ENCODE results near the gene ZNF319. TPM values are rescaled to one million over a fixed set of nuclear protein-coding genes. Genes with fewer than 3 reads are reported as not detected.

Gene ZNF319
- total and polyA plus RNA-seq, 2 of the 13 experiments (the other 11 are each of a cell fraction or from before 2014, with no cell fraction given): 2.4 to 3.6 TPM

GRCh38 chr16:58025351-58026138 is 25.1 kb upstream of the ZNF319 start, which contains the start of gene MMP15 (continued):
- TF ChIP-seq DMTF1 (CRISPR knock-in tag; IDR thresholded peaks at IDR 0.05) (no peak), ZNF563 (CRISPR knock-in tag; IDR thresholded peaks at IDR 0.05) (peak; percentile 98), NONO (IDR thresholded peaks at IDR 0.05) (no peak), NONO (CRISPR knock-in tag; conservative IDR thresholded peaks at IDR 0.05) (peak; percentile 78), ZSCAN31 (CRISPR knock-in tag; IDR thresholded peaks at IDR 0.05; ENCODE audit: low read depth) (peak; percentile 20; the same call in 1 of the 2 replicates), GABPB1 (CRISPR knock-in tag; IDR thresholded peaks at IDR 0.05) (peak; percentile 10), BRD4 (CRISPR knock-in tag; IDR thresholded peaks at IDR 0.05) (no peak; the same call in 1 of the 2 replicates), ZNF646 (CRISPR knock-in tag; IDR thresholded peaks at IDR 0.05) (no peak), GMEB1 (CRISPR knock-in tag; IDR thresholded peaks at IDR 0.05; ENCODE audit: borderline replicate concordance) (peak; percentile 67), HIVEP1 (CRISPR knock-in tag; IDR thresholded peaks at IDR 0.05) (peak; percentile 21; the same call in 1 of the 2 replicates), CCDC6 (CRISPR knock-in tag; IDR thresholded peaks at IDR 0.05) (peak; percentile 91), ZNF296 (CRISPR knock-in tag; conservative IDR thresholded peaks at IDR 0.05) (0 out of 2 replicates have a peak, but pooled peaks have one; percentile 55), CSRNP1 (CRISPR knock-in tag; IDR thresholded peaks at IDR 0.05) (peak; percentile 90), WIZ (CRISPR knock-in tag; IDR thresholded peaks at IDR 0.05) (0 out of 2 replicates have a peak, but pooled peaks have one; percentile 45), ZC3H13 (CRISPR knock-in tag; IDR thresholded peaks at IDR 0.05) (no peak), CENPT (CRISPR knock-in tag; IDR thresholded peaks at IDR 0.05; ENCODE audit: low read depth) (no peak)
